ENCODE data around the gene TMED6.
A peak's percentile ranks its signal among the peaks of the same experiment; 100 is the strongest.
"Not testable (repeated sequence)": the region's sequence is repeated elsewhere in the genome, so short reads cannot be mapped to it uniquely, and the experiment has no call there.

The TMED6 gene

DNA sequence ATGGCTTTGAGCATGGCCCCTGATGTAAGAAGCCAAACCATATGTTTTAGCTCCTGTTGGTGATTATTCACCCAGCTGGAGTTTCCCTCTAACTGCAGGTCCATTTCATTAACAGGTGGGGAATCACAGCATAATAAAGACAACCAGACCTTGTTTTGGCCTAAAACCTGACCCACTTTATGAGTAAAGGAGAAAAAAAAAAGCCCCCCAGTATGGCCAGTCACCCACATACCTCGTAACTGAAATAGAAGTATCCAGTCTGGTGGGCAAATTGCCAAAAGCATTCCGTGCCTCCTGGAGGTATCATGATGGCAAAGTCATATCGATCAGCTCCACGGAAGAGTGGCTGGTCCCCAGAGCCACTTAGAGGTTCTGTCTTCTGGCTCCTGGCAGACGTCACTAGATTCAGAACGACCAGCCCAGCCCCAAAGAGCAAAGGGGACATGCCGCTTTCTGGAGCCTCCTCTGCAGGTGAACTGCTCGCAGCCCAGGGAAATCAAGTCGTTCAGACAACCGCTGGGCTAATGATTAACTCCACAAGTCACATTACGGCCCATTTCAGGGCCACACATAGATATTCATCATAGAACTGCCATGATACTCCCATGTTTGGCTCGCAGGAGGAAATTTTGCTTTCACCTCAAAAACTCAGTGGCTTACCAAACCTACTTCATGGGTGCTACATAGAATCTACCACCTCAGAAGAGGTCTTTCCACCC is at the start of gene TMED6:
TMED6 (minus strand) TSS at position 478 of the 719 bp plus-strand sequence; CDS start at position 445, 33 bp downstream.
- DNase-seq = no peak

DNA sequence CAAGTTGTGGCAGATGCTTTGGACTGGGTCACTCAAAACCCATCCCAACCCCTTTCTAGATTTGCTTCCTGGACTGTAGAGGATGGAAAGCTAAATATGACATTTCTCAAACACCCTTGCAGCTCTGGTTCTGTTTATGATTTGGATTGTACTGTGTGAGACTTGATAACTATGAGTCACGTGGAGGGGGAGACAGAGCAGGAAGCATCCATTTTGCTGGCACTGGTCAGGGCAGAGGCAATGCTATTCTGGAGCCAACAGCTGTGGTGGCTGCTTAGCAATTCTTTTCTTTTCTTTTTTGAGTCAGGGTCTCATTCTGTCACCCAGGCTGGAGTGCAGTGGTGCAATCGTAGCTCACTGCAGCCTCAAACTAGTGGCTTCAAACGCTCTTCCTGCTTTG is 47.8 kb upstream of the TMED6 start:
- no peak for DNase-seq

DNA sequence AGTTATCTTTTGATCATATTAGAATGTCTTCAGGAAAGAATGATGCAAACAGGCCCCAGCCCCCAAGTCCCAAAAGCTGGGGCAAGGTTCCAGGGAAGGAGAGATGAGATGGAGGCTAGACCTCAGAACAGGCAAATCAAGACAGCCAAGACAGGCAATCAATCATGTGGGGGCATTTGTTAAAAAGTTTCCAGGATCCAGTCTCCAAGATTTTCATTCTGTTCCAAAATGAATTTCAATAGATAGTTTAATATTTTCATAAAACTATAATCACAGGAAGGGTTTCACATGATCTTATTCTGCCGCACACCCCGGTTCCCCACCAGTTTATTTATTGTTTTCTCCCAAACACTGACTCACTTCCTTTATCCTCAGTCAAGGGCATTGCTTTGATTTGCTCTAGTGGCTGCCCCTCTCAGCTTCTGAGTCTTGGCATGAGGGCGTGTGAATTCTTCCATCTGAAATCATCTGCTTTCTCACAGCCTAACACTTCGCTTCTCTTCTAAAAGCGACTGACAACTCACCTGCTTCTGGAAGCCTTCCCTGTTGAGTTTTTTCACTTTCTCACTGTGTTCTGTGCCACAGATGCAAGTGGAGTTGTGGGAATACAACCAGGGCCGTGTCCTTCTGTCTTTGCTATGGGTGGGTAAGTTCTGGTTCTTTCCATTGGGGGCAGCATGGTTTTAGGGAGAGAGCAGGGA is 46.4 kb upstream of the TMED6 start:
- DNase-seq = no peak

DNA sequence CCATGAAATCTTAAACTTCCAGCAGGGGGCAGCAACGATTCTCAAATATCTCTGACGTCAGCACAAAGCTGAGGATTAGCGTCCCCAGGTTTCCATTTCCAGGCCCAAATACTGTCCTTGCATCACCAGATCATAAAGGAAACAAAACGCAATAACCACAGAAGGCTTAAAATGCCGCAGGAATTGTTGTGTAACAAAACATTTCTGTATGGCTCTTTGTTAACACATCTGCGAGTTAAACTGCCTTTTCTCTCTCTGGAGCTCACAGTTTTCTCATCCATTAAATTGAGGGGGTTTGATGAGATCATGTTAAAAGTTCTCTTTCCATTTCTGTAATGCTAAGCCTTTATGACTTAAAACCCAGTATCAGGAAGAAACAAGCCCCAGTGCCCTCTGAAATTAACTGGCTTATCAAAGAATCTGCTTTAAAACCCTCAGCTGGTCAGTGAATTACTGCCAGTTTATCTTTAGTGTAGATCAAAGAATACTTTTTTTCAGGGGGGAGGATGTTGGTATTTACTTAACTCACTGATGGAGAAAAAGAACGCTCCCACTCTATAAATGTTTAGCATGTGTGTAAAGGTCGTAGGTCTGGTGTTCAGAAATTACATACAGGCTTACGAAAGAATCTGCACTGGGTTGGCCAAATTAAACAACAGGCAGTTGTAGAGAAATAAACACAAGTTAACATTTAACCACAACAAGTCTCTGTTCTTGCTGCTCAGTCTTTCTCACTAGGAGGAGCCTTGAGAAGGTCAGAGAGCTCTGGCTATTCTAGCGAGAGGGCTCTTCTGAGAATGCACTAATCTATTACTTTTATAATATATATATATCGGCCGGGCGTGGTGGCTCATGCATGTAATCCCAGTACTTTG is 44.8 kb upstream of the TMED6 start:
- DNase-seq = peak; percentile 50 to 58

DNA sequence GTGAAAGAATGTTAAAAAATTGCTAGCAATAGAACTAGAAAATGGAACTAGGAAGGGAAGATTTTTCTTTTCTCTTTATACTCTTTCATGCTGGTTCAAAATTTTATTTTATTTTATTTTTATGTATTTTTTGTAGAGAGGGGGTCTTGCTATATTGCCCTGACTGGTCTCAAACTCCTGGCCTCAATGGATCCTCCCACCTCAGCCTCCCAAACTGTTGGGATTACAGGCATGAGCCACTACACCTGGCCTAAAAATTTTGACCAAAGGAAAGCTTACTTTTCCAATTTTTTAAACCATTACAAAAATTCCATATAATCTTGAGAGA is 44.2 kb upstream of the TMED6 start:
- no peak for DNase-seq

DNA sequence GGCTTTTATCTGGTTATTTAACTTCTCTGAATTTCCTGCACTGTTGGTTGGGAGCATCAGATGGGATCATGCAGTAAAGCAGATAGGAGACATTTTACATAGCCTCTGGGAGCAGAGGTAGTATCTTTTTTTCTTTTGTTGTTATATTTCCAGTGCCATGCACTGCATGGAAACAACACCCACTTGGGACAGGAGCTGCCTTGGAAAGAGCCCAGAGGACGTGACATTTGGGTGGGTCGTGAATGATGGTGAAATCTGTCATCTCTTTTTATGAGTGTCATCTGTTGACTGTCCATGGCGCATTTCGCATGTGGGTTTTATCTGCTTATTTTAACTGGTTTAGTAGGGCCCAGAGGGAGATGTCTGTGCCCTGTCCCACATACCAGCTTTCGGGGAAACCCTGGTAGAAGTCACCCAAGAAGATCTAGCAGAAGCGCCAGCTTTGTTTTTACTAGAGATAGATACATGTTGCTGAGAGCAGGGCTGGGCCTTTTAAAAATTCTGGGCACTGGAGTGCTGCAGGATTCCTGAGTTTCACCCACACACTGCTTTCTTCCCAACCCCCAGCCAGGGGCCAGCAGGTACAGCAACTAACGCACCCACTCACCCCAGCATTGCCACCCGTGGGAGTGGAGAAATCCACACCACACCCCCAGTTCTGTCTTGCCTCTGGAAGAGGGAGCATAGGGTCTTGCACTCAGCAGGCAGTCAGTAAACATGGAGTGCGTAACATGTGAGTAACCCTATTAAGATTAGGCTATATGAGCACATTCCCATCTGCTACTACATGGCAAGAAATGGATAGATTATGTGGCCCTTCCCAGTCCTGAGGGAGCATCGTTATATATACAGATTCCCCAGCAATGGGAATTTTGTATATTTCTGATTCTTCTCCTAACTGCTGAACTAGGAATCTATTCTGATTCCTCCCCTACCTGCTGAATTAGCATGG is 42.6 kb upstream of the TMED6 start:
- DNase-seq = no peak

DNA sequence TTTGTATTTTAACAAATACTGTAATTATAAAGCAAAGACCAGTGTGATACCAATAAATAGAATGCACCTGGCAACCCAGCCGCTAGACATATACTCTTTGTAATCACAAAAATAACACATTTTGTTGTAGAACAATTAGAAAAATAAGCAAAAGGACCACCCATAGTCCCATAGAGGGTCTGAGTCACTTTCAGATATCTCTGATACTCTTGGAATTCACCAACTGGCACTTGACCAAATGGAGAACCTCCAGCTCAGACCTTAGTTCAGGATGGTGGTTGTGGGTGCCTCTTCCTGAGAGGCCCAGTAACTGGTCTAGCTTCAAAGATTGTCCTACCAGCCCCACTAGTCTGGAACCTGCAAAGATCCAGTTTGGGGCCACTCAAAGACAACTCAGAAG is 35.0 kb upstream of the TMED6 start:
- DNase-seq = no peak

DNA sequence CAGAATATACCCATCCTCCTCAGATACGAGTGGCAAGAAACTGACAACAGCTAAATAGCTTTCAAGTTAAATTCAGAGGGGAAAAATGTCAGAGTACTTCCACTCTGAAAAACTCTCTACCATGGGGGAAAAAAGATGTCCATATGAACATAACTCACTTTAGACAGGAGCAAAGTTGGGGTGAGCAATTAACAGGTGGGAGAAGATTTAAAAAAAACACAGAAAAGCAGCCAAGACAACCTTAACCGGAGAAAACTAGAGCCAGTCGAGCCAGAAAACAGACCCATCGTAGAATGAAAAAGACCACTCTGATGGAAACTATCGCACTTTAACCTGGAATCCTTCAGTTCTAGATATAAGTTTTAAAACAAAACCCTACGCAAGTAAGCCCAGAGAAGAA is 33.4 kb upstream of the TMED6 start:
- no peak for DNase-seq

DNA sequence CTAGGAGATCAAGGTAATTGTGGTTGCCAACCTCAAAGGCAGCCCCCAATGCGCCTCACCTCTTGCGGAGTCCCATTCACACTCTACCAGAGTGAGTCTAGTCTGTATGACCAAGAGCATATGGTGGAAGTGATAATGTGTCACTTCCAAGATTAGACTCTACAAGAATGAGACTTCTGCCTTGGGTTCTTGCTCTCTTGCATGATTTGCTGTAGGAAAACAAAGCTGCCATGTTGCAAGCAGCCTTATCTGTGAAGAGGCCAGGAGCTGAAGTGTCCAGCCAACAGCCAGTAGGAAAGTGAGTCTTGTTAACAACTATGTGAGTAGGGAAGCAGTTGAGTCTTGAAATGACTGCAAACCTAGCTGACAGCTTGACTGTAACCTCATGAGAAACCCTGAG is 30.8 kb upstream of the TMED6 start:
- no peak for DNase-seq

DNA sequence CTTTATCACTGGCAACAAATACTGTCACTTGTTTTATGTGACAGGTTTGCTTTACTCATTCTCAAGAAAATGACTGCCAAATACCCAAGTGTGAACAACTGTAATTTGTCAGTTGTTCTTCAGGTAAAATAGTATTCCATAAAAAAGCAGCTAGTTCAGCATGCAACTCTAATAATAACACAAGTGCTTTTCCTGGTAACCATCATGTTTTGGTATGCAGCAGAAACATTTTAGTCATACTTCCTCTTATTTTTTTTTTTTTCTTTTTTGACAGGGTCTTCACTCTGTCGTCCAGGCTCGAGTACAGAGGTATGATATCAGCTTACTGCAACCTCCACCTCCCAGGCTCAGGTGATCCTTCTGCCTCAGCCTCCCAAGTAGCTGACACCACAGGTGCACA is 29.6 kb upstream of the TMED6 start:
- no peak for DNase-seq

DNA sequence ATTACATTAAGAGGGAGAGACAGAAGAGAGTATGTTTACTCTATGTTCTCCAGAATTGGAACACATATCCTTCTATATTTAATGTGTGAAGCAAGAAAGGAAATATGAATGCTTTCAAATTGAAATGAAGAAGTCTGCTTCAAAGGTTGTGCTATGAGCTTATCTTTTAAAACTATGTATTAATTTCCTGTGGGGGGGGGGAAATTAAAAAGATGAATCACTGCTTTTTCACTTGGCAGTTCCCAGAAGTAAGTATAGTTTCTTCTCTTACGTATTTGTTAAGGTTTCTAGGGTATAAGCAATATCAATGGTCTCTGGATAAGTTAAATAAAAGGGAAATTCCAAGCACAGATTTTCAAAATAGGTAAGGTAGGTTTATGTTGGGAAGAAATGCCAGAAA is 27.2 kb upstream of the TMED6 start:
- DNase-seq = no peak

DNA sequence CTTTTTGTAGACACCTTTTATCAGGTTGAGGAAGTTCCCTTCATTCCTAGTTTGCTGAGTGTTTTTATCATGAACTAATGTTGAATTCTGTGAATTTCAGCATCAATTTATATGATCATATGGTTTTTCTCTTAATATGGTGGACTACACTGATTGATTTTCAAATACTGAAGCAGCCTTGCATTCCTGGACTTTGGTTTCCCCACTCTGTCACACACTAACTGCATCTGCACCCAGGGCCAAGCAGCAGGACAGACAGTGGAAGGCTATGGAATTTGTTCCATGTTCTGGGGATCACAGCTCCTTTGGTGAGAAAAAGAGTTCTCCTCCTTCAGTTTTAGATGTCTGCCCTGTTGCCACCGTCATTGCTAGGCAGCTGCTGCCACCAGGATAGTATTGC is 26.4 kb upstream of the TMED6 start:
- DNase-seq = no peak

DNA sequence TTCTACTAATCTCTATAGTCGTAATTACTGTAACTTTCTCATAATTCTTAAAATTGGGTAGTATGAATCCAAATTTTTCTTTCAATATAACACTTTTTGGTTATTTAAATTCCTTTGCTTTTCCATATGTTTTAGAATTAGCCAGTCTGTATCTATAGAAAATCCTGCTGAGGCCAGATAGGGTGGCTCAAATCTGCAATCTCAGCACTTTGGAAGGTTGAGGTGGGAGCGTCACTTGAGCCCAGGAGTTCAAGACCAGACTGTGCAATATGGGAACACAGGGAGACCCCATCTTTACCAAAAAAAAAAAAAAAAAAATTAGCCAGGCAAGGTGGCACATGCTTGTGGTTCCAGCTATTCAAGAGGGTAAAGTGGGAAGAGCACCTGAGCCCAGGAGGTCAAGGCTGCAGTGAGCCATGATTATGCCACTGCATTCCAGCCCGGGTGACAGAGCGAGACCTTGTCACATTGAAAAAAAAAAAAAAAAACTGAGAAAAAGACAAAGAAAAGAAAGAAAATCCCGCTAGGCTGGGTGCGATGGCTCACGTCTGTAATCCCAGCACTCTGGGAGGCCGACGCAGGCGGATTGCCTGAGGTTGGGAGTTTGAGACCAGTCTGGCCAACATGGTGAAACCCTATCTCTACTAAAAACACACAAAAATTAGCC is 24.9 kb upstream of the TMED6 start:
- DNase-seq = no peak

DNA sequence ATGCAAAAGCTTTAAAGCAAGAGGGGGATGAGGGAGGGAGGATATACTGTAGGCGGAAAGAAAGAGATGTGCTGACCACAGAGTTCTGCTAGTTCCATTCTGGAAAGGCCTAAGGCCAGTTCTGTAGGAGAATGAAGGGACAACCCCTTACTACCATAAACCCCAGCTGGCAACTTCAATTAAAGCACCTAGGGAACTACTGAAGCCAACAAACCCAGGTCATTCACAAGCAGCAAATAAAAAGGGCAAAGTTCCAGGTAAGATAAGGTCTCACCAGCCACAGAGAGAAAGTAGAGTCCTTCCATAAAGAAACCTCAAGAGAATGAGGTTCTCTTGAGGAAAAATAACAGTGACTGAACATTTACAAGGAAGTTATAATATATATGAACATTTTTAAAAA is 21.4 kb upstream of the TMED6 start:
- no peak for DNase-seq

DNA sequence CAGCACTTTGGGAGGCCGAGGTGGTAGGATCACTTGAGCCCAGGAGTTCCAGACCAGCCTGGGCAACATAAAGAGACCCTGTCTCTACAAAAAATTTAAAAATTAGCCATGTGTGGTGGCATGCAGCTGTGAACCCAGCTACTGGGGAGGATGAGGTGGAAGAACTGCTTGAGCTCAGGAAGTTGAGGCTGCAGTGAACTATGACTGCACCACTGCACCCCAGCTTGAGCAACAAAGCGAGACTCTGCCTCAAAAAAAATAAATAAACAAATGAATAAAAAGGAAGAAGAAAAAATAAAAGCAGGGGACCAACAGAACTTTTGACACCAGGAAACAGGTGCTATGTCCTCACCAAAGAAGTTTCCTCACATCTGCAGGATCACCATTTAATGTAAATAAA is 20.0 kb upstream of the TMED6 start:
- DNase-seq = no peak

DNA sequence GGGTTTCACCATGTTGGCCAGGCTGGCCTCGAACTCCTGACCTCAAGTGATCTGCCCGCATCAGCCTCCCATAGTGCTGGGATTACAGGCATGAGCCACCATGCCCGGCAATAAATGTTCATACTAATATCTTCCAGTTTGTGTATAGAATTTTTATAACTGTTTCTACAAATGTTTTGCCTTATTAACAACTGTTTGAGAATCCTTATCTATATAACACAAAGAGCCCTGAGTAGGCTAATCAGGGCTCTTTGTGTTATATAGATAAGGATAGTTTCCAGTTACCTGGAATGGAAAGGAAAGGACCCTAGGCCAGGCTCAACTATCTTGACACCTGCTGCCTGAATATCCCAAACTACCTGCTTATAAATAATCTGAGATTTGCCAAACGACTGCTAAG is 17.3 kb upstream of the TMED6 start:
- no peak for DNase-seq

DNA sequence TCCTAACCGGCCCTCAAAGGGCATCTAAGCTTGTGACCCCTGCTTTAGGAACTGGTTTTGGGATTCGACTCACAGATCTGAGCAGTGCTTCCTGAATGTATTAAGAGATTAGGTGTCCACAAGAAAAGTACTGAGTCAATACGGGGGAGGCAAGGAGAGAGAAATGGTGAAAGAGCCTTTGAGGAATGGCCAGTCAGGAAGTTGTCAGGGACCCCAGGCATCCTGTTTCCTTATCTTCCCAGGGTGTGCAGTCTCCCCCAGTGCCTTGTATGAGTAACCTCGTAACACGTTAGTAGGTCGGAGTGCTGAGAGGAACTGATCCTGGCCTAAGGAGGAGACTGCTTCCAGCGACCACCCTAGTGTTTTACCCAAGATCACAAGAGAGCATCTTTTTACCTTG is 16.4 kb upstream of the TMED6 start:
- no peak for DNase-seq

DNA sequence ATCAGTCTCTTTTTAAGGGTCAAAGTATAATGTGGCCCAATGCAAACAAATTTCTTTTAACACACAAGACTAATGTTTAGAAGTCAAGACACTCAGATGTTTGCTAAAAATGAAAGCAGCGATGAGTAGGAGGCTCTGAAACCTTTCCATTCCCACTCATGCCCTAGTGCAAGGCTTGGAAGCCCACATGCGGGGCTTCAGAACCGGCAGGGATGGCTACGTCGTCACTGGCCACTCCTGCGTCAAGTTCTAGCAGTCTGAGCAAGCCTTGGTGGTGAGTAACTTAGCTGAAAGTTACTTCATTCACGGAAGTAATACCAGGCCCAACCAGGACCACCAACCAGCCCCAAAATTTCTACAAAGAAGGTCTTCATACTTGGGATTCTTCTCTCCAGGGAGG is 14.8 kb upstream of the TMED6 start:
- no peak for DNase-seq

DNA sequence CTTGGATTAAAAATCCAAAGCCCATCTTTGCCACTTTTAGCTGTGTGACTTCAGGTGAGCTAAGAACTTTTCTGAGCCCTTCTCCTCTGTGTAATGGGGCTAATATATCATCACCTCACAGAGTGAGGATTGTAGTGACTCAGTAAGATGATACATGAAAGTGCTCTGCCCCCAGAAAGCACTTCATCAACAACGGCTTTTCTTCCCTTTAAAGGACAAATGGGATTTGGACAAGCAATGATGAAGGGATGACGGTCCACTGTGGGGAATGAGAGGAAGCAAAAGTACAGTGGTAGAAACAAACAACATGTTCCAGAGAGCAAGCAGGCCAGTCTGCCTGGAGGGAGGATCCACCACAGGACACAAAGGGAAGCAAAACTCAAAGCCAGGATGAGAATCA is 14.3 kb upstream of the TMED6 start:
- DNase-seq = no peak

DNA sequence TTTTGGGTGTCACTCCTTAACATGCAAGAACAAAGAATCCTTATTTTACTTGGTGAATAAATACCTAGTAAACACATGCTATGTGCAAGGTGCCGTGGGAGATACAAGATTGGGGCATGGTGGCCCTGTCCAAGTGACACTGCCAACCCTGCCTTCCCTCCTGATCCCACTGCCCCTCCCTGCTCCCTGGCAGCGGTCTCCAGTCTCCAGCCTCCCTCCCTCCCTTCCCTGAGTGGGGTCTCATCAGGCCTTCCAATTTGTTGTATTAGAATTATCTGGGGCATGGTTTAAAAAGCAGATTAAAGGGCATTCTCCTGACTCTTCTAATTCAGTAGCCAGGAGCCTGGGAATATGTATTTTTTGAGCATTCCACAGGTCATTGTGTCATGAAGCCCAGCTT is 12.5 kb upstream of the TMED6 start:
- no peak for DNase-seq

DNA sequence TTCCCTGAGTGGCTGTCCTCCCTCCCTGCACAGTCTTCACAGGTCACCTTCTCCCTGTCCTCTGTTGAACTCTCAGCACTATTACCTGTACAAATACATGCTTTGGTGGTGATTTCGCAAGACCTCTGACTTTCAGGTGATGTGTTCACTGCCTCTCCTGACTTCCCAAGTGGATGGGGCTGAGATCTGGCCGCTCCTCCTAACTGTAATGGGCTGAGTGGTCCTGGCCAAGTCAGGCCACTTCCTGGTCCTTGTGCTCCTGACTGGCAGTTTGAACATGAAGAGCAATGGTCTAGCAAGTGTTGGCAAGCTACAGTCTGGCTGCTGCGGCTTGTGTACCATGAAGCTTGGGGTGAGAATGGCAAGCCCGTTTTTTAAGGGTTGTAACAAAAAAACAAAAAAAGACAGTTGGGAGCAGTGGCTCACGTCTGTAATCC is 11.7 kb upstream of the TMED6 start:
- DNase-seq = no peak

DNA sequence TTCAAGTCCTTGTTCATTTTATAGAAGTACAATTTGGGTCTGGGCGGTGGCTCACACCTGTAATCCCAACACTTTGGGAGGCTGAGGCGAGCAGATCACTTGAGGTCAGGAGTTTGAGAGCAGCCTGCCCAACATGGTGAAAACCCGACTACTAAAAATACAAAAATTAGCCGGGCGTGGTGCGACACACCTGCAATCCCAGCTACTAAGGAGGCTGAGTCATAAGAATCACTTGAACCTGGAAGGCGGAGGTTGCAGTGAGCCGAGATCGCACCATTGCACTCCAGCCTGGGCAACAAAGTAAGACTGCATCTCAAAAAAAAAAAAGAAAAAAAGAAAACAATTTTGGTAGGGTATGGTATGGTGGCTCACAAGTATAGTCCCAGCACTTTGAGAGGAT is 8.5 kb upstream of the TMED6 start:
- not testable (repeated sequence) for DNase-seq
